Muscle of back (tissue), 11 donors: ENCODE measurements around the gene LETM1. TPM values are rescaled to one million over a fixed set of nuclear protein-coding genes. Genes with fewer than 3 reads are reported as not detected.

ENCODE experiments used
- DNase-seq, 3 donors: peaks; one replicate each; pipeline versions ENCODE4 v3.0.0 to v3.0.0-alpha.2; 2013
- polyA plus RNA-seq, 10 donors: library from polyadenylated mRNA; unstranded; fragments of 120-200 nt; gene quantifications; one replicate each; pipeline ENCODE4 v1.2.1, GENCODE V29; 2013; ENCODE audit not compliant: insufficient read length in 10 of 10

The LETM1 gene
- polyA plus RNA-seq, 10 donors, result 12.1 to 16.3 (median 14.7) TPM

DNA sequence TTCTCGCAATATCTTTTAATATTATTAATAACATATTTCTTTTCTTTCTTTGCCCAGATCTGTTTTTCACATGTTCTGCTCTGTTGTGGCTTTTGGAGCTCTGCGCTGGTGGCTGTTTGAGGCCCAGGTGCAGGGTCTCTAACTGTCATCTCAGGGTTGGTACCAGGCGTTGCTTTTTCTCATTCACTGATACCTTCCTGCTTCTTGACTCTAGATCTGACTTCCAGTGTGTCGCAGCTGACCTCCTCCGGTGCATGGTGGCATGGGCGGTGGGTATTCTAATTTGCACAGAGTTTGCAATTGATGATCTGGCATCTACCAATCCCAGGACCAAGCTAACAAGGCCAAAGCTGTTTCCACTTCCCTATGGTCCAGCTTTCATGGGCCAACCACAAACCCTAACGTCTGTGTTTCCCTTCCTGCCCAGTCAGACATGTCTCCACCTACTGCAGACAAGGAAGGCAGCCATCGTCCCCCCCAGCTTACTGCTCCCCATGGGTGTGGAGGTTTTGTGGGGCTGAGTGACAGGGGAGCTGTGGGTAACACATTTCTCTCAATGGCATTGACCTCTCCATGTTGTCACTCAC lies 25.2 kb downstream of the LETM1 start:
- no peak for DNase-seq

DNA sequence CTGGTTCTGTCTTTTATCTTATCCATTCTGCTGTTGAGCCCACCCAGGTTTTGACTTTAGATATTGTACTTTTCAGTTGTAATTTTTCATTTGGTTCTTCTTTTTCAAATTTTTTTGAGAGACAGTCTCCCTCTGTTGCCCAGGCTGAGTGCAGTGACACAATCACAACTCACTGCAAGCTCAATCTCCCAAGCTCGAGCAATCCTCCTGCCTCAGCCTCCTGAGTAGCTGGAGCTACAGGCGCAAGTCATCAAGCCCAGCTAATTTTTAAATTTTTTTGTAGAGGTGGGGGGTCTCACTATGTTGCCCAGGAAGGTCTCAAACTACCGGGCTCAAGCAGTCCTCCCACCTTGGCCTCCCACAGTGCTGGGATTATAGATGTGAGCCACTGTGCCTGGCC lies 25.7 kb downstream of the LETM1 start:
- DNase-seq, result no peak

DNA sequence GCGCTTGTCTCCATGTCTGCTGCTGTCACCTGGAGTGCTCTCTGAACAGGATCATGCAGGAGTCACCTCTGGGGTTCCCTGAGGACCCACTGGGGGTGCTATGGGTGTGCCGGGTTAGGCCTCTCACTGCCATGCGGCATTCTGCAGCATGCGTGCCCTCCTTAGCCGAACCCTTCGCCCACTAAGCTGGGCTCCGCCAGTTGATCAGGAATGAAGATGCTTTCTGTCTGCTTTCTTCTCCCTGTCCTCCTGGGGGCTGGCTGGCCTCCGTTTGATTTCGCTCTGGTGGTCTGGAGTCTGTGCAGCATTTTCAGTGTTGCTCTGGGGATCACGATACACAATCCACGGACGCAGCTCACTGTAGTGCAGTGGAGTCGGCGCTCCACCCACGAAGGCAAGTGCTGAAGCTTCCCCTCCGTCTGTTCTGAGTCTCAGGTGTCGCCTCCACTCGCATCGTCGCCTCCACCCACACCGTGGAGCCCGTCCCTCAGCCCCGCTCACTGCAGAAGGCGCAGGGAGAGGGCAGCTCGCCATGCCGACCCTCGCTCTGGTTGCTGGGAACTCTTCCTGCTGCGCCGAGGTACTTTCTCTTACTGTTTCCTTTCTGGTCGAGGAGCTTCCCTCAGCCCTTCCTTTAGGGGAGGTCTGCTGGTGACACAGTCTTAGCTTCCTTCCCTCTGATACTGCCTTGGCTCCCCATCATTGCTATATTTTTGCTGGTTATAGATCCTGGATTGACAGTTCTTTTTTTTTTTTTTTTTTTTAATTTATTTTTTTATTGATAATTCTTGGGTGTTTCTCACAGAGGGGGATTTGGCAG lies 29.2 kb downstream of the LETM1 start:
- no peak for DNase-seq

DNA sequence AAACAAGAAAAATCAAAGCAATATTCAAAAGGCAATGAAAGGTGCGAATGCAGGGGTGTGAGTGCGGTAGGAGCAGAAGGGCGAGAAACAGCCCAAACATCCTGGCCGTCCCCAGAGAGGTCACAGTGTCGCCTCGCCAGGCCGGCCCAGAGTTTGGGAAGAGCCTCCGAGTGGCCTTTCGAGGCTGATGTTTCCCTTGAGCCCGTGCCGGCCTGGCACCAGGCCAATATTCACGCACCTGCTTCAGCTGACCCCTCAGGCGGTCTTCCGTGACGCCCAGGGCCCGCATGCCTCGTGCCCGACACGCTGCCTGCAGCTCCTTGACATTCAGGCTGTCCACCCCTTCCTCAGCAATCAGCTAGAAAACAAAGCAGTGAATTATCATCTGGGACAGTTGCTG lies 30.6 kb downstream of the LETM1 start:
- DNase-seq, result no peak

DNA sequence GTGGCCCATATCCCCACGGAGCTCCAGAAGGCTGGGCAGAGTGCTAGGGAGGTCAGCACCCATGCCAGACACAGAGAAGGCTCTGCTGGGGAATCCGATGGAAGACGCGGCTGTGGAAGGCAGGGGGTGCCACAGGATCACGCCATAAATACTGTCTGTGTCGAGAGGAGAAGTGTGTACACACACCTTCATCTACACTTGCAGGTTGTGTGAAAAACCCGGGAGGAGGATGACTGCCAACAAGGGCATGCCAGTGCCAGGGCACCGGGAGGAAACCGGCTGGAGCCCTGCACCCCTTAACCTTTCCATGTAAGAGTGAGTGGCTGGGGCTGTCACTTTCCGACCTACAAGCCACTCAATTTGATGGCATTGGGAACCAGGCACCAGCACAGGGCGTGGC lies 31.2 kb downstream of the LETM1 start:
- DNase-seq, result no peak

DNA sequence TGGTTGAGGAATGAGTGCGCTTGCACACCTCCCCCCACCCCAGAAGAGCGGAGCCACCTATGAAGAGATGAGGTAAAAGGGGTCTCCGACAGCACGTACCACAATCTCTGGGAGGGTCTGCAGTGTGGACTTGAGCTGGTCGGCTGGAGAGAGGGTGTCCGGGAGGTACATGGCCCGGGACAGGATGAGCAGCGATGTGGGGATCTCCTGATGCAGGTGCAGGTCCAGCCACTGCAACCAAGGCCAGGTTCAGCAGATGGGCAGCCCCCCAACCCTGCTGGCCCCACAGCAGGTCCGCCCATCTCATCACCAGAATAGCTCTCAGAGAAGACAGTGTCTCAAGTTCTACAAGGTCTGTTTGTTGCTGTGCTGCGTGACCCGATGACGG lies 32.4 kb downstream of the LETM1 start:
- no peak for DNase-seq

DNA sequence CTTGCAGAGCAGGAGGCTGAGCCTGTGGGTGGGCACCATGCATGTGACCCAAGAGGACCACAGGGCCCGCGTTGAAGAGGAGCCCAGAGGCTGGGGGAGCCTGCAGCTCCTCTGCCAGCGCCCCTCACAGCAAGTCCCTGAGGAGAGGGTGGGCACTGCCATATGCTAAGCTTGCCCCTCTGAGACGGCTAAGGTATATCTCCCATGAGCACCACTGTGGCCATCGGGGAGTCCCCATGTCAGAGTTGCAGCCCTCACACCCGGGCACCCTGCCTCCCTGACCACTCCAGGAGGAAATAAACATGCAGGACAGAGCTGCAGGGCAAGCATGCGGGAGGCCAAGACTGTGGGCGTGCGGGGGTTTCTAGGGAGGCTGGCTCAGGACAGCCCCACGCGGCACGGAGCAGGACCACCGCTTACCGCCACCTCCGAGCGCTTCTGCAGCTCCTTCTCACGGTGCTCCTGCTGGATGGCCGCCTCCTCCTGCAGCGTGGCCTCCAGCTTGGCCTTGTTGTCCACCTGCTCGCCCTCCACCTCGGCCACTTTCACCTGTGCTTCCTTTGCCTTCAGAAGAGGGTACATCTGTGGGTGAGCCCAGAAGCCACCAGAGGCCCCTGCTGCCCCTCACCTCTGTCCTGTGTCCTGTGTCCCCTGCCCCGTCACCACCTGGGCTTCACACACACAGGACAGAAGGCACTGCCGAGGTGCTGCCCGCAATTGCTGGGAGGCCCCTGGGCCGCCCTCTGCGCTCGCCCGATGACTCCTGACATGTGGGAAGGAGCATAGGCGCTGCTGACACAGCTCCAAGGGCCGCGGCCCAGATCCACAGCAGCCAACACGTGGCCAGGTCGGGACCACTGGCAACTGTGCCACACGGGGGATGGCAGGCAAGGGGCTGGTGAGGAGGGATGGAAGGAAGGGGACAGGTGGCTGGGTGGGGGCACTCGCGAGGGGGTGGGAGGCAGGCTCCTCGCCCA lies 33.1 kb downstream of the LETM1 start:
- no peak for DNase-seq

DNA sequence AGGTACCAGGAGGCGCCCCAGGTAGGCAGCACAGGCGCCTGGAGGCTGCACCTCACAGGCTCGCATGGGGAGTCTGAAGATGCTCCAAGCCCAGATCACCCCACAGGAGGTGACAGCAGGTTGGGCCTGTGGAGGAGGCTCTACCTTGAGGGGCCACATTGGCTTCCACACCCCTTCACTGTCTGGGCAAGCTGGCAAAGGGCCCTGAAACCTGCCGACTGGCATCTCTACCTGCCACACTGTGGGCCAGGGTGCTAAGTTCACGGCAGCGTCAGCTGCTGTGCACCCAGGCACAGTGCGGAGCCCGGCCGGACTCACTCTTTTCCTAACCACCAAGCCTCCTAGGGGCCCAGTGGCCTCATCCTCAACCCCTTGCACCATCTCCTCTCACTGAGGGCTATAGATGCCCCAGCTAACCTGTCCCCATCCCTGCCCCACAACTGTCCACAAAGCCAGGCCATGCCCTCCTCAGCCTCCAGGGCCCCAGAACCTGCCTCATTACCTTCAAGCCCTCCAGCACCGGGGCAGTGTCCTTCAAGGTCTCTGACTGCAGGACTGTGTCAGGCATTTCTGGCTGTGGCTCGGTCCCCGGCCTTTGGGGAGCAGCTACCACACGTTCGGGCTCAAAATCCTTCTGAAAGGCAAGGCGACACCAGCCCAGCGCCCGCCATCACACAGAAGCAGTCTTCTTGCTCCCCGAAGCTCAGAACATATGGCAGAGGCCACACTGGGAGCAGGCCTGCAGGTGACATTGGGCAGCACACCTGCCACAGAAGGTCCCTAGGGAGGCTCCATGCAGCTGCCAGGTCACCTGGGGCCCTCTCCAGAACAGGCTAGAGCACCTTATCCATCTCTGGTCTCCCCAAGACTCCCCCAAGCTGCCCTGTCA lies 34.0 kb downstream of the LETM1 start:
- no peak for DNase-seq

DNA sequence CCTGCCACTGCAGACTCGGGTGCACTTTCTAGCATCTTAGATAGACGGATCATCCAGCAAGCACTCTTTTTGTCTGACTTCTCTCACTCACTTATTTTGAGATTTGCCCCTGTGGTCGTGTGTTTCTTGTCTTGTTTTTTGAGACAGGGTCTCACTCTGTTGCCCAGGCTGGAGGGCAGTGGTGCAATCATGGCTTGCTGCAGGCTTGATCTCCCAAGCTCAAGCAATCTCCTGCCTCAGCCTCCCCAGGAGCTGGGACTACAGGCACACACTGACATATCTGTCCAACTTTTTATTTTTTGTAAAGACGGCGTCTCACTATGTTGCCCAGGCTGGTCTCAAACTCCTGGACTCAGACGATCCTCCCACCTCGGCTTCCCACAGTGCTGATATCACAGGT lies 36.1 kb downstream of the LETM1 start:
- DNase-seq, result no peak

DNA sequence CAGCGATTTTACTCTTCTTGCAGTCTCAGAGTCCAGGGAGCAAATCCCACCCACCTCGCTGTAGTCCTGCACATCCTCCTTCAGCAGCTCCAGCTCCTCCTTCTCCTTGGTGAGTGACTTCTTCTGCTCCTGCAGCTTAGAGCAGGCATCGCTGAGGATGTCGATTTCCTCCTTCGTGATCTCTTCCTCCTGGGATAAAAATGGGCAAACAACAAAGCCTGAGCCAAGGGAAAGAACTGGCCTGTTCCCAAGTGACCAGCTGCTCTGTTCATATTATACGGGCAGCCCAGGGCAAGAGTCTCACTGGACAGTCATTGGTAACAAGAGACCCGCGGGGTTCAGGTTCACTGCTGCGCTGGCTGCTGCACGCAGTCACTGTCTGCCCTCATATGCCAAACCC lies 36.7 kb downstream of the LETM1 start:
- DNase-seq, result peak; percentile 36 to 43 (median 37)

DNA sequence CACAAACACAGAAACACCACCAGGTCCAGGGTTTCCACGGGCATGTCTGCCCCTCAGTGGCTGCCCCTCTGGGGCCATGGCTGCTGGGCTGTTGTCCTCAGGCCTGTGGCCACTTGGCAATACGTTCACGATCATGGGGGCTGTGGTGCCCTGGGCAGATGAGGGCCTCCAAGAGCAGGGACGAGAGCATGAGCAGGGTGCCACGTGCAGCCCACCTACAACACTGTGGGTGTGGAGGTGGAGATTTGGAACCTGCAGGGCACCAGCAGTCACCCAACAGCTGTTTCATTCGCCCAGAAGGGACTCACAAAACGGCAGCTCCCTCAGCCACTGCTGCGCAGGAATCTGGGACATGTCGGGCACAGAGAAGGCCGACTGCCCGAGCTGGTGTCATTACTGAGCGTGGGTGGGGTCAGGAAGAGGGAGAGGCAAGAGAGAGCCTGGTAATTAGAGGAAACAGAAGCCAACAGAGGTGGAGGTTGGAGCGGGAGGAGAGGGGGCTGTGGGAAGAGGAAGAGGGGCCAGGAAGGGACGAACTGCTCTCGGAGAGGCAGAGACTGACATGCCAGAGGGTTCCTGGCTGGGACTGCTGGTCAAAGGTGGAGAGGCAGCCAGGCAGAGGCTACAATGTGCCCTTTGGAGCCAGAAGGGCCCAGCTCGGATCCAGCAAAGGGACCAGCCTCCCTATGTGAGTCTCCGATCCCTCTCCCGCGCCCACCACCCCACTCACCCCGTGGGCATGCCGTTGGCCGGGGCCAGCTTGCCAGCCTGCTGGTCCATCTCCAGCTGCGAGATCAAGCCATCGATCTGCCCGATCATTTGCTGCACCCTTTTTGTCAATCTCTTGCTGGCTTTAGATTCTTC lies 39.7 kb downstream of the LETM1 start:
- no peak for DNase-seq

DNA sequence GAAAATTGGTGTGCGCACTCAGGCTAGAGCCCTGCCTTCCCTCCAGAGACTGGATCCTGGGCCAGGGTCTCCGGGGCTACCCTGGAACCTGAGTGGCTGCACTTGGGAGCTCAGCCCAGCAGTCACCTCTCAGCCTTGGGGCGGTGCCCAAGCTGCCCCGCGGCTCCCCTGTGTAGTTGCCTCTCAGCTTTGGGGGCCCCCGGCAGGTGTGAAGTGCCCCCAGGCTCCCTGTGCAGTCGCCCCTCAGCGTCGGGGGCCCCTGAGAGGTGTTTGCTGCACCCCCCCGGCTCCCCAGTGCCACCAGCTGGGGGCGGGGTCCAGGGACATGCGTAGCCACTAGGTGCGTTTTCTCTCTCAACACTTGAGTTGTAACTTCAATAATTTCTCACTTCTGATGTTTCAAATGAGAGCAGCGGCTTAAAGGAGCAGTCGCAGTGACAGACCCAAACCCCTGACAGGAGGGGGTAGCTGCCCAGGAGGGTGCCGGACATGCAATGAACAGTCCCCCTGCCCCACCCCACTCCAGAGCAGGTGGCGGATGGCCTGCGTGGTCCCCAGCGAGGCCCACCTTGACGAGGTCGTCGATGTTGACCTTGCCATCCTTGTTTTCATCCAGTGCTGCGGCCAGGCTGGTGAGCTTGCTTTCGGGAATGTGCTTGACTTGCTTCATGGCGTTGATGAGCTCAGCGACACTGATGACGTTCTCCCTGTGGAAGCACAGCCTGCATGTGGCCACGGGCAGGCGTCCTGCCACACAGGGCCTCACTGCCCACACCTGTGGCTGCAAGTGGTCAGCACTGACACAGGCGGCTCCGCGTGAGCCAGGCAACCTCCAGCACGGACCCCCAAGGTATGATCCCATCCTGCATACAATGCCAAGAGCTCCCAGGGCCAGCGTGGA lies 40.6 kb downstream of the LETM1 start:
- no peak for DNase-seq

DNA sequence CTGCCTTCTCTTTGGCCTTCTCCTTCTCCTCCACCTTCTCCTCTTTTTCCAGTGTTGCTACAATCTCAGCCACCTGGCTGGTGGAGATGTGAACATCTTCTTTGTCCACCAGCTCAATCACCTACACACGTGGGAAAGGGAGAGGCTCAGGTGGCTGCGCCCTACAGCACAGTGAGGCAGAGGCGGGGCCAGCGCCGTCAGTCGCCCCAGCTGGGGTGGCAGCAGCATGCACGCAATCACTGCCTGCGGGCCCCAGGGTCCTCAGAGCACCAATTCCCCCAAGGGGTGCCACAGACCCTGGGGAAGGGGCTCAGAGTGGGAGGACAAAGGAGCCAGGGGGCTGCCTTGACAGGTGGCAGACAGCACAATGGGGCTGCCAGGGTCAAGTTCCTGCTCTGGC lies 41.5 kb downstream of the LETM1 start:
- no peak for DNase-seq

DNA sequence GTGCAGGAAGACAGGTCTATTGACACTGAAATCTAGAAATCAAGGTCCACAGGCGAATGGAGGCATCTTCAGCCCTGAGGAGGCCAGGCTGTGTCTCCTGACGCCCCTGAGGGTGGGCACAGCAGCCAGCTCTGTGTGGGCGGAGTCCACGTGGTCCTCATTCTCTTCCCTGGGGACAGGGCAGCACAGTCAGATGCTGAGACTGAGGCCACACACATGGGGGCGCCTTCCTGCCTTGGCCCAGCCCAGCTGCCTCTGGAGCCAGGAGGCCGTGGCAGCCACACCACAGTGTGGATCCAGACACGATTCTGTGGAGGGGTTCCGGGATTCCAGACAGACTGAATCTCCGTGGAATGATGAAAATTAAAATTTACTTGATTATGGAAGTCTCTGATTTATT lies 42.0 kb downstream of the LETM1 start:
- DNase-seq, result no peak

DNA sequence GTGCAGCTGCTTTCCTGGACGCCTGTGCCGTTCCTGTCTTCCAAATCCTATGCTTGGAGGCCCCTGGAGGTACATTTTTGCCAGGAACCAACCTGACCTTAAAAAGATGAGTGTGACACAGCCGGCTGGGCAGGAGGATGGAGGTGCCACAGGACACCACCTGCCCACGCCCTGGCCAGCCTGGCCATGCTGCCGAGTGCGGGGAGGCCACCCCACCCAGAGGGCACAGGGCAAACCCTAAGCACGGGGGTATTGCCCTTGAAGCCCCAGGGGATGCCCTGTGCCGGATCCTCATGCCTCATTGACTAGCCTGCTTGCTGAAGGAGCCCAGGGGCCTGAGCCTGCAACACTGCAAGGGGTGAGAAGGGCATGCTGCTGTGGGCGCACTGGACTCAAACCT lies 42.7 kb downstream of the LETM1 start:
- no peak for DNase-seq

DNA sequence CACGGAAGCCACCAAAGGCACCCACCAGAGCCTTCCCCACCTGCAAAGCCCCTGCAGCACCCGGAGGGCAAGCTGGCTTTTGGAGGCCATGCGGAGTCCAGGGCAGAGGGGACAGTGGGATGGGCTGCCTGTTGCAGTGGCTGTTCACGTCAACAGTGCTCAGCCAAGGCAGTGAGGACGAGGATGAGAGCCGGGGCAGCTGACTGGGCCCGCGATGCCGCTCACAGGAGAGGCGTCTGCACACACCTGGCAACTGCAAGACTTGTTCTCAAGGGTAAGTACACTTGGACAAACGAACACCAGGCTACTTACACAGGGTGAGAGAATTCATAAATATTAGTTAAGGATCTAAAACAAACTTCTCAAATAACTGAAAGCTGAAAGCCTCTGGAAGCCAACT lies 43.2 kb downstream of the LETM1 start:
- no peak for DNase-seq

DNA sequence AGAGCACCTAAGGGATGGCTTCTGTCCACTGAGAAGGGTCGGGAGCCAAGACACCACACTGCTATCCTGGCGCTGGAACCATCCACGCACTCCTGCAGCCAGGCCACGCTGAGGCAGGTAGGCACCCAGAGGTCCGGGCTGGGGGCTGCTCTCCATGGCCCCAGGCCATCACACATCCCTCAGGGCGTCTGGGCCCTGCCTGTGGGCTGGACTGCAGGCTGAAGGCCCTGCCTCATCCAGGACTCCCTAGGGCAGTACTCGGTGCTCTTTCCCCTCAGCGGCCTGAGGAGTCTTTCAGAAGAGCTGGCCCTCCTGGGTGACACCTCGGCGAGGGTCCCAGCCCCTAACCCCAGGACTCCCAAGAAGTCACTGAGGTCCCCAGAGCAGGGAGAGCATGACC lies 45.2 kb downstream of the LETM1 start:
- no peak for DNase-seq

DNA sequence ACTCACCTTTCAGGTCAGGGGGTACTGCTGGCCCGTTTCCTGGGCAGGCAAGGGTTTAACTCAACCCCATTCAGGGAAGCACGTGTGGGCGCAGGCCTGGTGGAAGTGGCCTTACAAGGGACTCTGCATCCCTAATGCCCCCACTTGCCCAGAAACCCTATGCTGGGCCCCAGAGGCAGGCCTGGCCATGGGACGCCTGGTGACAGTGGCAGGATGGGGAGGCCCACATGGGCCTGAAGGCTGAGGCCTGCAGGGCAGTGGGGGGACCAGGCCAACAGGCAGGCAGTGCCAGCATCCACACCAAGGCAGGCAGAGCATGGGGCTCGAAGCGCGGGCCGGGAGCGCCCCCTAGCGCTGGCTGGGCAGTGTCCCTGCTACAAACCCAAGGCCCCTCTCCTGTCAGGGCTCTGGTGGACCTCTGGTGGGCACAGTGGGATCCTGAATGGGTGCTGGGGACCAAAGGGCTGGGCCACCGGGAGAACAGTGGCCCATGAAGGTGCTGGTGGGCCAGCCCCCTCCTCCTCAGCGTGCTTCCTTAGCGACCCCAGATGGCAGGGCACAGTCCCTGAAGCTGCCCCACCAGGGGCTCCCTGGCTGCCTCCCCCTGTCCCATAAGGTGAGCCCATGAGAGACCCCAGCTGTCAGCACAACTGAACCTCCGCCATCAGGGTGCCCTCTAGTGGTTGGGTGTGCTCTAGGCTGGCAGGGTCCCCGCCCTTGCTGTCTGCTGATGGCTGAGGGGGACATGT lies 46.0 kb downstream of the LETM1 start:
- peak; percentile 33 to 75 (median 57) for DNase-seq
